ENCODE data around the gene CPS1.

CPS1 gene

DNA sequence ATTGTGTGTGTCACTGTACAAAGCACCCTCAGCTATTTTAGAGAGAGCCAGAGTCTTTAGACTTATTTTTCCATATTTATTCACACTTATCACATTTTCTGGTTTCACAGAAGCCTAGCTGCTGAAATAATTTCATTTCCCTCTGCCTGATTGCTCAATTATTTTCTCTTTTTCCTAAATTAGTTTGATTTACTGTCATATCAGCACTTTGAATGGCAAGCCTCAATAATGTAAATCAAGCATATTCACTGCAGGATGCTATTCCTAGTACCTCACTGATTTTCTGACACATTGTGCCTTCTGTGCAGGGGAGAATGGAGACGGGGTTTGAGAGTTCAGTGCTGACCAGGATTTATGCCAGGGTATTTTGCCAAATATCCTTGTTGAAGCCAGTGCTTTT lies 48.3 kb downstream of the CPS1 start:
- DNase-seq (ENCODE audit: low read depth in 2 of 3, low spot score in 2 of 3) = no peak

DNA sequence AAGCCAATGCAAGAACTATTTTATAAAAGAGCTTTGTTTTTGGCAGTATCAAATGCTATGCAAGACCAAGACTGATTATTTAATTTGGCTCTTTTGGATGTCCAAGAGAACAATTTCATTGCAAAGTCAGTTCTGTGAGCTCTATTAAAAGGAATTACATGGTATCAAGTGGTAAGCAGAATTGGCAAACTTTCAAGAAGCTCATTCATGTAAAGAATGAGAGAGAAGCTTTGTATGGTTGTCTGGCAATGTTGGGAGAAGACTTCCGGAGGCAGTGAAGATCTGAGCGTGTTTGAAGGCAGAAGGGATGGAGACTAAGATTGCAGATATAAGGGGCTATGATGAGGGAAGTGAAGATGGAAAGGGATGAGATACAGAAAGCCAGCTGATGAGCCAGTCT lies 49.6 kb downstream of the CPS1 start:
- no peak for DNase-seq (ENCODE audit: low read depth in 2 of 3, low spot score in 2 of 3)

DNA sequence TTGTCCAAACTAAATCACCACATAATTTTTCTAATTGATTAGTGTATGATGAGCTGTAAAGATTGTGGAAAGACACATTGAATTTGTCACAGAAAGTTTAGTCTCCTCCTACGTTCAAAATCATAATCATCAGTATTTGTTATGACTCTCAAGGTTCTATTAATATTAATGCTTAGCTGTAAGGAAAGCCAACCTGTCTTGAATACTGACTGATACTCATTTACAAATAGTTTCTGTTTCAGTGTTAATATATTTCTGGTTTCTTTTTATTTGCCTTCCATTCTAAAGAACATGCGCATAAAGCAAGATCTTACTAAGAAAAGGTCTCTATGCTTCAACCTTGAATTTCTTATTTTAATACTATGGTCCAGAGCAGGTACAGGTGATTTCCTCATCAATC lies 55.1 kb downstream of the CPS1 start:
- DNase-seq (ENCODE audit: low read depth in 2 of 3, low spot score in 2 of 3) = no peak

DNA sequence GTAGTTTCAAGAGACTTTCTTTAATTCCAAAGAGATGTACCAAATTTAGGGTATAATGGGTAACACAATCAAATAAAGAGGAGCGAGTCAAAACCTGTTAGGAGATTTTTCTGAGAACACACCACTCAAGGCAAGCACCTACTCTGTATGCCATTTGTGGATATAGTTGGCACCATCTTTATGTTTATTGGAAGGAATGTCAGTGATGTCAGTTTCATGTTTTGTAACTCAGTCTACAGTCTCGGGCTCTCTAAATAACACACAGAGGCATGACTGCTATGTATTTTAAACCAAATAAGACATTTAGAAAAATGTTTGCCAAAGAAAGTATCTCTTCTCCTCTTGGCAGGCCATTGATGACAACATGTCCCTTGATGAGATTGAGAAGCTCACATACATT lies 59.7 kb downstream of the CPS1 start:
- no peak for DNase-seq (ENCODE audit: low read depth in 2 of 3, low spot score in 2 of 3)

DNA sequence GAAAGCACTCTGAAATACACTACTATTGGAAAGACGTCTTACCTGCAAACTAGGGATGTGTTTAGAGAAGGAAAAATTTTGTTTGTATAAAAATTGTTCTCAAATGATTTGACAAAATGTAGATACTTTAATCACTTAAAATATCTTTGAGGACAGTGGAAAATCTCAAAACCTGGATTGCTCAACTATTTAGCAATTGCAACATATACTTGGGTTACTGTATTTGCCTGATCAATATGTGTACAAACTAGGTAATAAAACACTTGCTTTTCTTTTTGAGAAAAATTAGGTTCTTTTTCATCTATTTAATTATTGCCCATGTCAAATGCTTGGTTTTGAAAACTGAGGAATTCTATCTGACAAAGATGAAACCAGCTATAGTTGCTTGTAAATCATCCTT lies 60.9 kb downstream of the CPS1 start:
- DNase-seq (ENCODE audit: low read depth in 2 of 3, low spot score in 2 of 3) = no peak

DNA sequence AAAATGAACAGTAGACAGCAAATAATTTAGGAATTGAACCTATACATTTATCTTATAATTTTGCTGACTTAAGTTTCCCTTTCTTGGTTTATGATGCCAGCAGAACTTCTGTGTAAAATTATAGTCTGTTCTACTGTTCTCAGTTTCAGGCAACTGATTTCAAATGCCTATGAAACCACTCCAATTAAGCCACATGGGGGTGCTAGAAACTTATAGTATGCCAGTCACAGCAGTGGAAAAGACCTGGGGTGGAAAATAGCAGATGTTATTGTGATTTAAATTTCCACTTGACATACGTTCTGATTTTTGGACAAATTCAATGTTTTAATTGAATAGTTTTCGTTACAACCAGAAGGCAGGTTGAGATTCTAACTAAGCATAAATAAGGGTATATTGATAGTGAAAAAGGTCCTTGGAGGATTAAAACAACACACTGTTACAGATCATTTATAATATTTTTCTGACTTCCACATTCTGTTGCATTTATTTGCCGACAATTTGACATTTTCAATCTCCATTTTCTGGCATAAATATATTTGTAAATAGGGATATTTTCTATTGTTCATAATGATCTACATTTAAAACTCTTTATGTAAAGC lies 61.4 kb downstream of the CPS1 start:
- no peak for DNase-seq (ENCODE audit: low read depth in 2 of 3, low spot score in 2 of 3)

DNA sequence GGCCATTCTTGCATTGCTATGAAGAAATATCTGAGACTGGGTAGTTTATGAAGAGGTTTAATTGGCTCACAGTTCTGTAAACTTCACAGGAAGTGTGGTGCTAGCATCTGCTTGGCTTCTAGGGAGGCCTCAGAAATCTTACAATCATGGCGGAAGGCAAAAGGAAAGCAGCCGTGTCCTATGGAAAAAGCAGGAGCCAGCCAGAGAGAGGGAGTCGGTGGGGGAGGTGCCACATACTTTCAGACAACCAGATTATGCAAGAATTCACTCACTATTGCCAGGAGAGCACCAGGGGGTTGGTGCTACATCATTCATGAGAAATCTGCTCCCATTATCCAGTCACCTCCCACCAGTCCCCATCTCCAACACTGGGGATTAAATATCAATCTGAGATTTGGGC lies 64.1 kb downstream of the CPS1 start:
- no peak for DNase-seq (ENCODE audit: low read depth in 2 of 3, low spot score in 2 of 3)

DNA sequence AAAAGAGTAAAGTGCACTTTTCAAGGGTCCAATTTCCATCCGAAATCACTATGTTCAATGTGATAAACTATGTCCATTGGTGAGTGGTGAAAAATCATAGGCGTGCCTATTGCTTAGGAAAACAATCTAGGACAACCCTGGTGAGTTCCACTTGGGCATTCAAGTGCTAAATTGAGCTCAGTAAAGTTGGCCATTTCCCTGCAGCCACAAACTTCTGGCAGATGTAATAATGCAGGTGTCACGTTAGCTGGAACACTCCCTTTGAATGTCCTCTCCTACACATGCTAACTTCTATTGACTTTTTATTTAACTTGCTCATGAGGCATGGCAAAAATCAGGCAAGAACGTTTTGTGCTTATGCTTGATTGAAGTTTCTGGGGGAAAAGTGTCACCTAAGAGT lies 67.1 kb downstream of the CPS1 start:
- DNase-seq (ENCODE audit: low read depth in 2 of 3, low spot score in 2 of 3) = no peak

DNA sequence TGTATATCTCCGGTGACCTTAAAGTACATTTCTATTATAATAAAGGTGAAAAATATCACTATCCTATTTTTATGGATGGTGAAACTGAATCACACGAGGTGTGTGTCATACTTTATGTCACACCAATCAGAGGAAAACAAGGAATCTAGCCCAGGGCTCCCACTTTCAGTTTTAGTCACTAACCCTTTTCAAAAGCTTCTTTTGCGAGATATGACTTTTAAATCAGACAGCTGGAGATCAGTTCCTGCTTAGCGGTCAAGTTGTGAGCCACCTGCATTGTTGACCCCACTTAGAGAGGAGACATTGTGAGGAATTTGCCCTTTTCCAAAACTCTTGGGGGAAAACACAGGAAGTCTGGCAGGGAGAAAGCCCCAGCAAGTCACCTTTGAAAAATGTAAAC lies 70.5 kb downstream of the CPS1 start:
- no peak for DNase-seq (ENCODE audit: low read depth in 2 of 3, low spot score in 2 of 3)

DNA sequence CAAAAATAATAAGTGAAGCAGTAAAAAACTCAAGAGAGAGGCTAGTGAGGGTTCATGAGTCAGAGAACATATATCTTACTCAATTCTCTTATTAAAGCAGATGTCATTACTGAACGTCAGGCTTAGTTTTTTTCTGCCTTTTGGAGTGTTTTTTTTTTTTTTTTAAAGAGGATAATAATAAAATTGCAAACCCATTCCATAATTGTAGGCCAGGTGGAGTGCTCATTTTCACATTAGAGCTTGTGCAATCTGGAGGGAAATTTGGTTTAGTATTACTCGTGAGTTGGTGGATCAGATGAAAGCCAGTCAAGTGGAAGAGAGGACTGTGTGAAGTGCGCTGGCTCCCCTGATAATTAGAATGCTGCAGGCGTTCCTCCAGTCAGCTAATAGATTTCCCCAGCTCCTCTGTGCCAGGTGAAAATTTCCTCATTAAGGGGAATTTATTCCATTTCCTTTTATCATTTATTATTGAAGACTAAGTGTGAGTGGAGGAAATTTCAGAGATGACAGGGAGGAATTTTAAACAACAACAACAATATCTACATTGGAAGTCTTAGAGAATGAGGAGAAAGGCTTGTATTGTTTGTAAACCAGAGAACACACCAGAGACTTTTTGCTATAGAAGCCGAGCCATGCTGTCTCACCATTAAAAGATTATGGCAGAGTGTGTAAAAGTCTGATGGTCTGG lies 74.6 kb downstream of the CPS1 start:
- DNase-seq (ENCODE audit: low read depth in 2 of 3, low spot score in 2 of 3) = no peak

DNA sequence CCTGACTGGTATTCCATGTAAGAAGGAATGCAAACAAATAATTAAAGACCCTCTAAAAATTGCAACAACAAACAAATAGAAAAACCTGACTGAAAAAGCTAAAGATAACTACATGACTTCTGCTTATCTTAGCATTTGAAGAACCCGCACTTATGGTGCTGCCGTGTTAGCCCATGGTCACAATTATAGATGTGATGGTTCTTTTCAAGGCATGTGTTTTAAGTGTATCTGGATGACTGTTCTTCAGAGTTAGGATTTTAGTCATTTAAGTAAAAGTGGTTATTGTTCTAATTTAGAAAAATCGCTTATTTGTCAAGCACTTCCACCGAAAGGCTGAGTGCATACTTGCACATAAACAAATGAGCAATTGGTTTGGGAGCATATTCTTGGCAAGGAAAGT lies 77.3 kb downstream of the CPS1 start:
- DNase-seq (ENCODE audit: low read depth in 2 of 3, low spot score in 2 of 3) = no peak

DNA sequence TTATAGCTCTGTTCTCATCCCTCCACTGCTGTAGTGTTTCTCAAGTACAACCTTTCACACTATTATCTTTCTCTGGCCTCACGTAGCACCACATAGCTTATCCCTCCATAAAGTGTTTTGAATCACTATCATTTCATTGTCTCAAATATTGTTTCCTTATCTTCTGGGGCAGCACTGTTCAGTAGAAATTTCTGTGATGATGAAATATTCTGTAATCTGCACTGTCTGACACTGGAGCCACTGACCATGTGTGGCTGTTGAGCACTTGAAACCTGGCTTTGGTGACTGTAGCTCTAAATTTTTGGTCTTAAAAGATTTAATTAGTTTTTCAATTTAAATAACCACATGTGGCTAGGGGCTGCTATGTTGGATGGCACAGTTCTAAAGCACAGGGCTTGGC lies 78.9 kb downstream of the CPS1 start:
- no peak for DNase-seq (ENCODE audit: low read depth in 2 of 3, low spot score in 2 of 3)

DNA sequence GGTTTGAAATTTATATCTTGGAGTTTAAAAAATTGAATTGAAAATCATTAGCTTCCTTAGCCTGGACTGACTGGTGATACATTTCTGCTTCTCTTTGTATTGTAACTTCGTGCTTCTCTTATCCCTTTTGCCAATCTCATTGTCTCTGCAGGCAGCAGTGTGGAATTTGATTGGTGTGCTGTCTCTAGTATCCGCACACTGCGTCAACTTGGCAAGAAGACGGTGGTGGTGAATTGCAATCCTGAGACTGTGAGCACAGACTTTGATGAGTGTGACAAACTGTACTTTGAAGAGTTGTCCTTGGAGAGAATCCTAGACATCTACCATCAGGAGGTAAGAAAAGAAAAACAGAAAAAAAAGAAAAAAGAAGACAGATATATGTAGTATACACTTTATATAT lies 85.9 kb downstream of the CPS1 start:
- DNase-seq (ENCODE audit: low read depth in 2 of 3, low spot score in 2 of 3) = no peak

DNA sequence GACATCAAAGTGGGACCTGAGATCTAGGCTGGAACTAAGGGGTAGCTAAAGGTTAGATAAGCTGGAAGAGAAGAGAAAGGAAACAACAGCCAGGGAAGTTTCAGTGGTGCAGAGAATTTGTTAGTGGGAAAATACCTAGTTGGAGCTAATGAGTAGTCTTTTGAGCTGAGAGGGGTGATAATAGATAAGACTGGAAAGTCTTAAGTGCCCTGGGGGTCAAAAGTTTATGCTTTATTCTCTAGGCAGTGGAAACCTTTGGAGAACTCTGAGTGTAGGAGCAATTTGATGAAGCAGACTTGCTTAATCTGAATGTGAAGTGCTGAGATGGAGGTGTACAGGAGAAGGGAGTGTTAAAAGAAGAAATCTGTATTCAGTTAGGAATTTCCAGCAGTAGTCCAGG lies 90.8 kb downstream of the CPS1 start:
- no peak for DNase-seq (ENCODE audit: low read depth in 2 of 3, low spot score in 2 of 3)

DNA sequence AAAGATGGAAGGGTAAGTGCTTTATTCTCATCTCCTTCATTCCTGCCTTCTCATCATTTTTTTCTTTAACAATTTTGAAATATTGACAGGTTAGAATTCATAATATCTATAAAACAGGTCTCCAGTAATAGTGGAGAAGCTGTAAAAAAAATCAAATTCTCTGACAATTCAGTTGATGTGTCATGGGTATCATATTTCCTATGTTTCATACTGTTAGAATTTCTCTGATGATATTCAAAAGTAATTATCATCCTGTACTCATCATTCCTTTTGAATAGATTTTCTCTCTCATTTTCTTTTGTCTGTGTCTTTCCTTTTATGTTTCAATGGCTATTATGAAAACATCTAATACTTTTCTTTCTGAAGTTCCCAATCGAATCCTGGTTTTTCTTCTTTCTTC lies 97.7 kb downstream of the CPS1 start:
- no peak for DNase-seq (ENCODE audit: low read depth in 2 of 3, low spot score in 2 of 3)

DNA sequence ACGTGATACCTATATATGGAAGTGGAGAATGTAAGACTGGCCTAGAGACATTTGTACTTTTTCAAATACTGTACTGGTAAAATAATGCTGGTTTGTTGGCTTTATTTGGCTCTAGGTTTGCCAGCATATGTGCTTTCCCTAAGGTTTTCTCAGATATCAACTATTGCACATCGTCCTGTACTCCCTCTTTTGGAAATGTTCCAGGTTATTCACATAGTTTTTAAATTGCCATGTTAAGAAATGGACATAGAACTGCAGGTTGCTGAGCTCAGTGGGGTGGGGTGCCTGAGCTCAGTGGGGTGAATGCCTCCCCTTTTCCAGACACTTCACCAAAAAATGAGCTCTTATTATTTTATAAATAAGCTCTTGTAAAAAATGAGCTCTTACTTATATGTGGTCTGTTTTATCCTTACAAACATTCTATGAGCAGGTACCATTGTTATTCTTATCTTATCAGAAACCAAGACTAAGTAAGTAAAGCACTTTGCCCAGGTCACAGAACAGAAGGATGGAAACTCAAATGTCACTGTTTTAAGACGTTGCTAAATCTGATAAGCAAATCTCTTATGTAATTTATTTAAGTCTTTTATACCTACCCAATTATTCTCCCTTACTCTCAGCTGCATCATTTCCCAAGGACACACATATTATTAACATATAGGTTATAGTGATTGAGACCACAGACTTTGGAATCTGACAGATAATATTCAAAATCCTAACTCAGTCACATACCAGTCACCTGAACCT lies 99.0 kb downstream of the CPS1 start:
- no peak for DNase-seq (ENCODE audit: low read depth in 2 of 3, low spot score in 2 of 3)

DNA sequence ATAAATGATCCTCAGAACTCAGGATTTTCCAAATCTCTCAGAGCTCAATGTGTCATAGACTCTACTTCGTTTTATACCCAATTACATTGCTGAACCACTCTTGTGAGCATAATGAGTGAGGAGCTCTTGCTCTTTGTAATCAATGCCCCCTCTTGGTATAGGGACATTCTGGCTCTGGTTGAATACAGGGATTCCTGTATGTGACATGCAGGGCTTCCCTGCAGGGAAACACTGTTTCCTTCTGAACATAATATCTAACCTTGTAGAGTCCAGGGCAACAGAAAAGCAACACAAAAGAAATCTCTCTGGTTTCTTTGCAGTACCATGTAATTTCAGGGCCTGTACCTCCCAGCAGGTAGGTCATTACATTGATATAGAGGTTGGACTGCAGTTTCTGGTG lies 101.5 kb downstream of the CPS1 start:
- DNase-seq (ENCODE audit: low read depth in 2 of 3, low spot score in 2 of 3) = no peak

DNA sequence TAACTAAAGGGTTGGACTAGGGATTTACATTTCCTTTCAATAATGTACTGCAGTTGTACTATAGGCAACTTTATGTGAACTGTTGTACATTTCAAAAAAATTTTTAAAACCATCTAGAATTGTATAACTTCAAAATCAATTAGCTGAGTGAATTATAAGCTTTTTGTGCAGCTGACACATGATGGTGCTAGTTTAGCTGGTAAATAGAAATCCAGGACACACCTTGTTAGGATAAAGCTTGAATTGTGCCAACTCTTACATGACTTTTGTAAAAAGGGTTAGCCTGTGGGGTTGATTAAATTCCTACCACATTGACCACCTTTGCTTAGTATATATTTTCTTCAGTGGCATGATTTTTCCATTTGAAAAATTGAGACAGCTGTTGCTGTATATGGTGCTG lies 104.4 kb downstream of the CPS1 start:
- DNase-seq (ENCODE audit: low read depth in 2 of 3, low spot score in 2 of 3) = no peak

DNA sequence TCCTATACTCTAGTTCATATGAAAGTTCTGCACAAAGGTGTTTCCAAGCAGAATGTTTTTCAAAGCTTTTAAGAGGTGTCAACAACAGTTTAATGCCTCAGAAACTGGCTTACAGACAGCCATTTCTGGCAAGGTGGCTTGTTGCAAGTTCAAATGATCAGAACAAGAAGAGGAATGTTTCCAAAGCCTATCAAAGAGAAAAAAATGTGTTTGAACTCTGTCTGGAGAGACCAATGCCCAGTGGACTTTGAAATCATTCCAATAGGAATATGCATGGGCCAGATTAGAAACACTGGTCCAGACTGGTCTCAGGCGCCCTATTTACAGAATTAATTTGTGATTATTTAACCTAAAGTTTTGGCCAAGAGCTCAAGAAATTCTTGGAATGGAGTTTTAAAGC lies 106.2 kb downstream of the CPS1 start:
- no peak for DNase-seq (ENCODE audit: low read depth in 2 of 3, low spot score in 2 of 3)

DNA sequence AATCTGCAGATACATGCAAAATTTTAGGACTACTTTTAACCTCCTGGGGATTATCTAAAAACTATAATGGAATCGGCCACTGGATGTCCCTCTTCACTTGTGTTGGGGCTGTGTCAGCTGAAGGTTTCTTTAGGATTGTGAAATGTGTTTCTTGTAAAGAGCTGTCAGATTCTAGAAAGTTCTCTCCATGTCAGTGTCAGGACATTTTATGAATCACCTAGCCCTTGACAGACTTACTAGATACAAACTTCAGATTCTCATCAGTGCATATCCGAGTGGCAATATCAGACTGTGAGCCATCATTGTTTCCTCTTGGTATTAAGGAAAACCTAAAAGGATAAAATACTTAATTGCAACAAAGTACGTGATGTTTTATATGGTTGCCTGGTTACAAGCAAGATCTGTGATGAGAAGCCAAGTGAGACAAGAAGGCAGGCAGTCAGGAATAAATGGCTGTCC lies 107.3 kb downstream of the CPS1 start:
- no peak for DNase-seq (ENCODE audit: low read depth in 2 of 3, low spot score in 2 of 3)

DNA sequence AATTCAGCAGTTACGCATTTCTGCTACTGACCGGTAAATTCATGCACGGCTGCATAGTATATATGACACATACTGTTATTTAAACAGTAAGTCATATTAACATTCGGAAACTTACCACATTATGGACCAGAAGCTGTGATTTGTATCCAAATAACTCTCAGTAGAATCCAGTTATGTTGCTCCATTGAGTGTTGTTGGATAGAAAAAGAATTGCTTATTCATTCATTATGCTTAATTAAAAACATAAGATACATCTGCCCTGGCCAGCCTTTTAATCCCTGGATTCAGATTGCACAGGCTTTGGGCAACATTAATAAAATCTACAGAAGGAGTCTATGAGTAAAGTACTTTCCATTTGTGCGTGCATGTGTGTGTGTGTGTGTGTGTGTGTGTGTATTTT lies 111.3 kb downstream of the CPS1 start:
- DNase-seq (ENCODE audit: low read depth in 2 of 3, low spot score in 2 of 3) = no peak

DNA sequence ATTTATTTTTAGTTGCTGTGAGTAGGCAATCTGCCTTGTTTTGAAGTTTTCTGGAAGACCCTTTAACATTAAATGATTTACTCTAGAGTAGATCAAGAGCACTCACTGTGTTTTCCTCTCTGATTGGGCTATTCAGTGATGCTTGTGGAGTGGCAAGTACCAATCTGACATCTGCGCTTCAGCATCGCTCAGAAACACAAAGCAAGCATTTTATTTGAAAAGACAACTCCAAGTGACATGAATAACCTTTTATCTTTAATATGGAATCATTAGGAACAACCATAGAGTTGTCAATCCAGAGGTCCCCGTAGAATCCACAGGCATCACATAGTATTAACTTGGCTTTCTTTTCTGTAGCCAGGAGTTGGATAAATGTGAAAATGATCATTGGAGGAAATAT lies 114.7 kb downstream of the CPS1 start:
- no peak for DNase-seq (ENCODE audit: low read depth in 2 of 3, low spot score in 2 of 3)

DNA sequence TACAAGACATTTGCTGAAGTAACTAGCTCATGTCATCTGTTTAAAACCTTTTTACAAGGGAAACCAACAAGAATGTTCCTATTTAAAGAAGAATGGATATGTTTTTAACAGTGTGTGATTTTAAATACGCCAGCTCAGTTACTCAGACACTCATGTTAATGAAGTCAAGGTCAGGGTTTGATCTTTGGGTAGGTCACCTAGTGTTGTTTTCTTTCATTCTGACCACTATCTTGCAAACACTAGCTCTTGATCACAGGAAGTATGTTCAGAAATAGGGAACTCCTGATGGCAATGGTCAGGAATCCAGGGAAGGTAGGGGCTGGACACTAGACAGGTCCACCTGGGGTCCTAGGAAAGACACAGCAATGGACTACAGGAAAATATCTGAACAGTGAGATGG lies 116.7 kb downstream of the CPS1 start:
- DNase-seq (ENCODE audit: low read depth in 2 of 3, low spot score in 2 of 3) = no peak

All from activated CD8-positive, alpha-beta memory T cell treated with anti-CD3 and anti-CD28 coated beads for 48 hours (primary cell).